A549 (cell line): ENCODE measurements around the gene ADD3. TPM values are rescaled to one million over a fixed set of nuclear protein-coding genes. Genes with fewer than 3 reads are reported as not detected.

Experiments
- ATAC-seq, 2 experiments: fragments of 200-7000 bp in 1 of 2; fragments of >200 bp in 1 of 2; cut with Nextera tagmentation in 1 of 2; cut with Tn5 transposase in 1 of 2; 3 replicates each; pipeline versions ENCODE4 v1.8.0 to v1.9.1; 2018 to 2020; ENCODE audit warnings: mild to moderate bottlenecking in 1 of 2, moderate library complexity in 1 of 2
- CTCF ChIA-PET: fragments of 300-600 bp; sonication (Branson Sonifier 250); formaldehyde crosslinking; extraction: SDS; loops from one replicate; lab custom pipeline; 2021; ENCODE audit warnings: antibody characterized with exemption, inconsistent platforms; lab: Yijun Ruan, JAX
- POLR2A ChIA-PET: fragments of 350-600 bp; formaldehyde crosslinking; extraction: SDS; loops from one replicate; lab custom pipeline; 2021; ENCODE audit warnings: antibody characterized with exemption, inconsistent platforms; lab: Yijun Ruan, JAX
- DNase-seq, 2 experiments: peaks; one replicate each; pipeline versions ENCODE4 v3.0.0 to v3.0.0-alpha.2; 2011 to 2016; ENCODE audit warnings: low read depth in 1 of 2, low spot score in 1 of 2
- FAIRE-seq: peaks from 2 replicates; lab custom pipeline; 2011; peaks lifted over from hg19 to GRCh38; lab: Jason Lieb, UNC
- H3K27ac ChIP-seq, 2 experiments: fragments of >200 bp; sonication (Bioruptor Twin); formaldehyde crosslinking; 3 replicates each; pipeline ENCODE4 v1.5.1; 2016 to 2017
- H3K4me1 ChIP-seq: fragments of >200 bp; sonication (Bioruptor Twin); formaldehyde crosslinking; 3 replicates; pipeline ENCODE4 v1.6.1; 2016
- H3K4me2 ChIP-seq: fragments of >200 bp; sonication (Bioruptor Twin); formaldehyde crosslinking; 3 replicates; pipeline ENCODE4 v1.6.1; 2016
- H3K4me3 ChIP-seq: fragments of >200 bp; sonication (Bioruptor Twin); formaldehyde crosslinking; 3 replicates; pipeline ENCODE4 v1.5.1; 2016
- H3K9me3 ChIP-seq: fragments of >200 bp; sonication (Bioruptor Twin); formaldehyde crosslinking; 3 replicates; pipeline ENCODE4 v1.6.1; 2016
- BHLHE40 ChIP-seq: IDR thresholded peaks from 2 replicates; pipeline ENCODE4 v1.6.1; 2012; ENCODE audit warnings: low read depth, low read length, inconsistent platforms
- EP300 ChIP-seq, 2 experiments: fragments of >200 bp; sonication (Bioruptor Twin); formaldehyde crosslinking; IDR thresholded peaks; 2 replicates in 1 of 2; 3 replicates in 1 of 2; pipeline ENCODE4 v1.6.1; 2016 to 2017
- FOSL2 ChIP-seq, 2 experiments: fragments of 450-650 bp in 1 of 2; fragments of >200 bp in 1 of 2; sonication (Bioruptor Twin) in 1 of 2; formaldehyde crosslinking; IDR thresholded peaks; 2 replicates each; pipeline versions ENCODE4 v1.5.0 to v1.6.1; 2016 to 2020; ENCODE audit warnings: mild to moderate bottlenecking in 1 of 2, moderate library complexity in 1 of 2
- FOXS1 ChIP-seq: fragments of 250-450 bp; sonication (Bioruptor Pico); IDR thresholded peaks from 2 replicates; pipeline ENCODE4 v1.5.0; 2020; ENCODE audit warnings: mild to moderate bottlenecking, moderate library complexity
- HDAC2 ChIP-seq: fragments of 200-600 bp; sonication (generic); IDR thresholded peaks from 2 replicates; pipeline ENCODE4 v1.6.1; 2016
- HOXB5 ChIP-seq: fragments of 250-450 bp; sonication (Bioruptor Pico); IDR thresholded peaks from 2 replicates; pipeline ENCODE4 v1.5.0; 2020; ENCODE audit warnings: mild to moderate bottlenecking, moderate library complexity
- KDM1A ChIP-seq: fragments of 200-600 bp; sonication (generic); IDR thresholded peaks from 2 replicates; pipeline ENCODE4 v1.6.1; 2016; ENCODE audit warnings: low read depth, mild to moderate bottlenecking
- MAFK ChIP-seq: fragments of 450-650 bp; IDR thresholded peaks from 2 replicates; pipeline ENCODE4 v1.6.1; 2014; ENCODE audit not compliant: partially characterized antibody
- MAZ ChIP-seq: fragments of 150-350 bp; IDR thresholded peaks from 2 replicates; pipeline ENCODE4 v1.6.1; 2014; ENCODE audit warnings: antibody characterized with exemption, low read depth, low read length, borderline replicate concordance
- MYC ChIP-seq: IDR thresholded peaks from 2 replicates; pipeline ENCODE4 v1.6.1; 2012; ENCODE audit warnings: mild to moderate bottlenecking, inconsistent platforms, low read length, improper control_type of control experiment, borderline replicate concordance
- NFE2L2 ChIP-seq: fragments of 150-350 bp; conservative IDR thresholded peaks from 2 replicates; pipeline ENCODE4 v1.6.1; 2014; ENCODE audit warnings: low read length
- NR3C1 ChIP-seq: fragments of >200 bp; sonication (Bioruptor Twin); formaldehyde crosslinking; IDR thresholded peaks from 3 replicates; pipeline ENCODE4 v1.6.1; 2017
- PBX3 ChIP-seq: IDR thresholded peaks from 2 replicates; pipeline ENCODE4 v1.6.1; 2012
- PHF8 ChIP-seq: fragments of 200-600 bp; sonication (generic); IDR thresholded peaks from 2 replicates; pipeline ENCODE4 v1.6.1; 2016; ENCODE audit warnings: low read depth, mild to moderate bottlenecking, antibody characterized with exemption, moderate library complexity, borderline replicate concordance
- POLR2A ChIP-seq: IDR thresholded peaks from 2 replicates; pipeline ENCODE4 v1.6.1; 2012; ENCODE audit warnings: mild to moderate bottlenecking, low read length
- RNF2 ChIP-seq: fragments of 200-600 bp; sonication (generic); IDR thresholded peaks from 2 replicates; pipeline ENCODE4 v1.6.1; 2016; ENCODE audit warnings: low read depth, mild to moderate bottlenecking, antibody characterized with exemption, moderate library complexity, borderline replicate concordance
- SMC3 ChIP-seq: fragments of >200 bp; sonication (Bioruptor Twin); formaldehyde crosslinking; IDR thresholded peaks from 3 replicates; pipeline ENCODE4 v1.6.1; 2018; ENCODE audit warnings: inconsistent platforms
- SREBF2 ChIP-seq: fragments of 450-650 bp; IDR thresholded peaks from 2 replicates; pipeline ENCODE4 v1.6.1; 2014; ENCODE audit warnings: mild to moderate bottlenecking, moderate library complexity
- TP53 ChIP-seq: fragments of 250-450 bp; sonication (Bioruptor Pico); IDR thresholded peaks from 2 replicates; pipeline ENCODE4 v1.5.0; 2021; ENCODE audit warnings: mild to moderate bottlenecking, moderate library complexity
- ZC3H11A ChIP-seq: fragments of 450-650 bp; IDR thresholded peaks from 2 replicates; pipeline ENCODE4 v1.6.1; 2014; ENCODE audit warnings: antibody characterized with exemption, mild to moderate bottlenecking
- ZSCAN20 ChIP-seq: fragments of 250-450 bp; sonication (Bioruptor Pico); IDR thresholded peaks from 2 replicates; pipeline ENCODE4 v1.8.0; 2022; ENCODE audit warnings: mild to moderate bottlenecking, moderate library complexity
- WGBS: methylation state at CpG from one replicate; pipeline ENCODE4 v1.1.6; 2017; ENCODE audit errors: missing lambda C conversion rate; 5-methylcytosine and 5-hydroxymethylcytosine counted together
- polyA plus RNA-seq, 4 experiments: library from polyadenylated mRNA; depleted of rRNA in 3 of 4; stranded (reverse); fragments of >200 nt; fragmentation: RNase III in 1 of 4; extraction: RNeasy Plus Mini Kit Qiagen cat#74134 plus additional on column Dnase treatment in 1 of 4; gene quantifications; 2 replicates in 3 of 4; 3 replicates in 1 of 4; pipeline ENCODE4 v1.2.3, GENCODE V29; 2011 to 2017
- TF ChIP-seq, protein P1 (sequence below): fragments of 250-450 bp; sonication (Bioruptor Pico); IDR thresholded peaks from 2 replicates; pipeline ENCODE4 v1.5.0; 2020; ENCODE audit warnings: low read depth, mild to moderate bottlenecking, moderate library complexity
- TF ChIP-seq, protein P2 (sequence below): IDR thresholded peaks from 2 replicates; pipeline ENCODE4 v1.6.1; 2012; ENCODE audit warnings: low read depth, borderline replicate concordance
- TF ChIP-seq, protein P3 (sequence below): IDR thresholded peaks from 2 replicates; pipeline ENCODE4 v1.6.1; 2012
- TF ChIP-seq, protein P4 (sequence below): fragments of 250-450 bp; sonication (Bioruptor Pico); IDR thresholded peaks from 2 replicates; pipeline ENCODE4 v1.5.0; 2021; ENCODE audit warnings: mild to moderate bottlenecking, moderate library complexity, borderline replicate concordance

The ADD3 gene
- polyA plus RNA-seq, 2 of the 4 experiments (the other 2 are of a cell fraction) = 9.8 to 48.2 TPM

DNA sequence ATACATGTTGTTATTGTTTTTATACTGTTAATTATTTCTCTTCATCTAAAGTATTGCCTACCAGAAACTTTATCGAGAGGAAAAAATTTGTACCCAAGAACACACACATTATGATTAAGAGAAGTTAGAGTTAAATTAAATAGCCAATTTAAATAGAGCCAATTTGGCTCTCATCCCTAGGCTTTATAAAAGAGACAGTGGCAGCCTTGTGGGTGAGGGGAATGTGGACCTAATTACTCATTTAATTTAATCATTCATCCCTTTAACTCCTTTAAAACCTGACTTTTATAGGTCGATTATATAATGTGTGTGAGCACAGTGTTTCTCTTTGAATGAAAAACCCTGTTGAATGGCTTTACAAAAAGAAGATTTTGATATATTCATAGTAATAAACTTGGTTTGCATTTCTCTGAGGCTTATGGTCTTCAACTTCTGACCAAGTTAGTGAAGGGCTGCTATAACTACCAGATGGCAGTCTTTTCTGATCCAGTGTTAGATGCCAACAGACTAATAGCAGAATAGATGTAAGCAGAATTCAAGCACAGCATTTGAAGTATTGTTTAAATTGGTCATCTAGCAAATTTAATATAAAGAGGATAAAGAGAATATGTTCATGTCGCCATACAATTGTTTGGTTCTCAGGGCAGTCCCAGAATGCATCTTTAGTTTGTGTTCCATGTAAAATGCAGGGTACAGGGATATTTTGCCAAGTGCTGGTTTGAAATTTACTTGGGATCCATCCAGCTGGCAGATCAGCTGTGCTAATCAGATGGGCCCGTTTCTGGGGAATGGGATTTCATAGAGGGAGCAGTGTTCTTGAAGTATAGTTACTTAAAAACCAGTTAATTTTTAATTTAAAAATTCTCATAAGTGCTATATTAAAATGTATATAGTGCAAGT lies 25.3 kb downstream of the ADD3 start:
- no peak for FAIRE-seq
- no peaks in the 10 kb centered on the region for H3K4me1 ChIP-seq
- no peak overlapping the region for H3K27ac ChIP-seq
- no peak for DNase-seq
- ChIA-PET CTCF (no interaction called here), POLR2A (no interaction called here)
- no peak for ATAC-seq
- no peak overlapping the region for H3K4me2 ChIP-seq
- no peak overlapping the region for H3K4me3 ChIP-seq
- 56% methylated on average over 4 of the region's 4 CpGs for WGBS
- no peaks in the 10 kb centered on the region for H3K9me3 ChIP-seq
- TF ChIP-seq POLR2A = no peak
- no peak for TF ChIP-seq SMC3
- TF ChIP-seq, protein P1, sequence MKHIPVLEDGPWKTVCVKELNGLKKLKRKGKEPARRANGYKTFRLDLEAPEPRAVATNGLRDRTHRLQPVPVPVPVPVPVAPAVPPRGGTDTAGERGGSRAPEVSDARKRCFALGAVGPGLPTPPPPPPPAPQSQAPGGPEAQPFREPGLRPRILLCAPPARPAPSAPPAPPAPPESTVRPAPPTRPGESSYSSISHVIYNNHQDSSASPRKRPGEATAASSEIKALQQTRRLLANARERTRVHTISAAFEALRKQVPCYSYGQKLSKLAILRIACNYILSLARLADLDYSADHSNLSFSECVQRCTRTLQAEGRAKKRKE = no peak
- TF ChIP-seq ZSCAN20 (CRISPR knock-in tag) = no peak
- no peak for TF ChIP-seq NFE2L2
- TF ChIP-seq MYC = no peak
- TF ChIP-seq EP300 (IDR thresholded peaks at IDR 0.05) = no peak
- TF ChIP-seq SREBF2 = no peak
- no peak for TF ChIP-seq MAZ
- TF ChIP-seq, protein P2, sequence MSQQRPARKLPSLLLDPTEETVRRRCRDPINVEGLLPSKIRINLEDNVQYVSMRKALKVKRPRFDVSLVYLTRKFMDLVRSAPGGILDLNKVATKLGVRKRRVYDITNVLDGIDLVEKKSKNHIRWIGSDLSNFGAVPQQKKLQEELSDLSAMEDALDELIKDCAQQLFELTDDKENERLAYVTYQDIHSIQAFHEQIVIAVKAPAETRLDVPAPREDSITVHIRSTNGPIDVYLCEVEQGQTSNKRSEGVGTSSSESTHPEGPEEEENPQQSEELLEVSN = no peak
- no peak for TF ChIP-seq FOSL2 (IDR thresholded peaks at IDR 0.05)
- no peak for TF ChIP-seq FOSL2 (CRISPR knock-in tag; IDR thresholded peaks at IDR 0.05)
- TF ChIP-seq RNF2 = no peak
- no peak for TF ChIP-seq PBX3
- no peak for TF ChIP-seq TP53 (CRISPR knock-in tag)
- TF ChIP-seq HOXB5 (CRISPR knock-in tag) = no peak

- CTCF ChIA-PET = no interaction called here
- WGBS = 48% methylated on average over 2 of the region's 2 CpGs
- no peak overlapping the region for H3K4me2 ChIP-seq
Observed at GRCh38 chr10:110033701-110034235, 26.0 kb downstream of the ADD3 start.

More at GRCh38 chr10:110033701-110034235, 26.0 kb downstream of the ADD3 start:
- ATAC-seq (no peak), DNase-seq (no peak), FAIRE-seq (no peak)
- H3K9me3 ChIP-seq = no peaks in the 10 kb centered on the region
- POLR2A ChIA-PET = no interaction called here
- TF ChIP-seq FOXS1 (CRISPR knock-in tag) = no peak
- TF ChIP-seq, protein P2 = no peak
- no peak for TF ChIP-seq KDM1A
- no peak for TF ChIP-seq NR3C1
- TF ChIP-seq HDAC2 = no peak
- TF ChIP-seq, protein P3, sequence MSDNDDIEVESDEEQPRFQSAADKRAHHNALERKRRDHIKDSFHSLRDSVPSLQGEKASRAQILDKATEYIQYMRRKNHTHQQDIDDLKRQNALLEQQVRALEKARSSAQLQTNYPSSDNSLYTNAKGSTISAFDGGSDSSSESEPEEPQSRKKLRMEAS = no peak
- no peak for TF ChIP-seq MAFK
- TF ChIP-seq BHLHE40 = no peak
- TF ChIP-seq, protein P4, sequence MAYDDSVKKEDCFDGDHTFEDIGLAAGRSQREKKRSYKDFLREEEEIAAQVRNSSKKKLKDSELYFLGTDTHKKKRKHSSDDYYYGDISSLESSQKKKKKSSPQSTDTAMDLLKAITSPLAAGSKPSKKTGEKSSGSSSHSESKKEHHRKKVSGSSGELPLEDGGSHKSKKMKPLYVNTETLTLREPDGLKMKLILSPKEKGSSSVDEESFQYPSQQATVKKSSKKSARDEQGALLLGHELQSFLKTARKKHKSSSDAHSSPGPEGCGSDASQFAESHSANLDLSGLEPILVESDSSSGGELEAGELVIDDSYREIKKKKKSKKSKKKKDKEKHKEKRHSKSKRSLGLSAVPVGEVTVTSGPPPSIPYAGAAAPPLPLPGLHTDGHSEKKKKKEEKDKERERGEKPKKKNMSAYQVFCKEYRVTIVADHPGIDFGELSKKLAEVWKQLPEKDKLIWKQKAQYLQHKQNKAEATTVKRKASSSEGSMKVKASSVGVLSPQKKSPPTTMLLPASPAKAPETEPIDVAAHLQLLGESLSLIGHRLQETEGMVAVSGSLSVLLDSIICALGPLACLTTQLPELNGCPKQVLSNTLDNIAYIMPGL = no peak
- TF ChIP-seq PHF8 = no peak
- no peak for TF ChIP-seq RNF2
- TF ChIP-seq ZC3H11A = no peak
- H3K27ac ChIP-seq = no peak overlapping the region
- H3K4me1 ChIP-seq = no peaks in the 10 kb centered on the region
- no peak overlapping the region for H3K4me3 ChIP-seq
